NCI-H82 treated with DMSO at 0.1 percent for 48 hours (cell line): ENCODE measurements around the gene PRSS33.

ENCODE experiments used
- DNase-seq: peaks from one replicate; lab custom pipeline; 2025; ENCODE audit not compliant: unreplicated experiment; lab: John Stamatoyannopoulos, UW

PRSS33 gene

DNA sequence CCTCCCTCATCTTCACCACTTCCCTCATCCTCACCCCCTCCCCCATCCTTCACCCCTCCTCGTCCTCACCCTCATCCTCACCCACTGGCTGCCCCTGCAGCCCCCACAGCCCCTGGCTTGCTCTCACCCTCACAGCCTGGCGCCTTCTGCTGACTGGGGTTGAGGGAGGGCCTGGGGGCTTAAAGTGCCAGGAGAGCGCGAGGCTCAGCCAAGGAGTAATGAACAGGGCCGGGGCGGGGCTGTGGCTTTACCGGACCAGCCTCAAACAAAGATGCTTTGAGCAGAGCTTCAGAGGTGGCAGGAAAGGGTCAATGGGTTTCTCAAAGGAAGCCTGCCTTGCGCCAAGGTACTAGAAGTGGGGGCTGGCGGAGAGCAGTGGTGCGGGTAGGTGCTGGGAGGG is at the start of gene PRSS33:
TSS of gene PRSS33 (minus strand) at position 155 of the 400 bp plus-strand sequence. CDS start 1,013 bp downstream, outside the sequence.
- DNase-seq, result no peak

- DNase-seq, result no peak
Measured at GRCh38 chr16:2836646-2837508, 49.5 kb upstream of the PRSS33 start.

GRCh38 chr16:2835638-2836493 is 48.5 kb upstream of the PRSS33 start:
- DNase-seq, result no peak

GRCh38 chr16:2834968-2835367 is 47.6 kb upstream of the PRSS33 start:
- DNase-seq, result no peak

- no peak for DNase-seq
Measured at GRCh38 chr16:2833776-2834175, 46.4 kb upstream of the PRSS33 start.

DNA sequence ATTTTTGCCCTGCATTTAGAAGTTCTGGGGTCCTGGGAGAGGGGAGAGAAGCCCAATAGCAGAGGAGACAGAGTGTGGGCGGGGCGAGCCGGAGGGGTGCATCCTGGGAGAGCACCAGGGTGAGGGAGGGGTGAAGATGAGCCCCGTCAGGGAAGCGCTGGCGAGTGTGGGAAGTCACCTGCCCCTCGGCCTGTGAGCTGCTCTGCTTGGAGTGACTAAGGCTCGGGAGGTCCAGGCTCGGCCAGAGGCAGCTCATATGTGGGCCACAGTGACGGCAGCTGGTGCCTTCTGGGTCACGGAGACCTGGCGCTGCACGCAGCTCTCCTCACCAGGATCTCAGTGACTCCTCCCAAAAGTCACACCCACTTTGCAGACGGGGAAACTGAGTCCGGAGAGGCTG is 43.8 kb upstream of the PRSS33 start:
- DNase-seq, result no peak

GRCh38 chr16:2830355-2830695 is 43.0 kb upstream of the PRSS33 start:
- DNase-seq, result no peak

- no peak for DNase-seq
Measured at GRCh38 chr16:2829501-2830354, 42.4 kb upstream of the PRSS33 start, which contains the start of gene ZG16B. Gene ZG16B, plus strand, starts transcription at chr16:2830303. Its CDS starts 139 bp downstream, at chr16:2830442.

DNA sequence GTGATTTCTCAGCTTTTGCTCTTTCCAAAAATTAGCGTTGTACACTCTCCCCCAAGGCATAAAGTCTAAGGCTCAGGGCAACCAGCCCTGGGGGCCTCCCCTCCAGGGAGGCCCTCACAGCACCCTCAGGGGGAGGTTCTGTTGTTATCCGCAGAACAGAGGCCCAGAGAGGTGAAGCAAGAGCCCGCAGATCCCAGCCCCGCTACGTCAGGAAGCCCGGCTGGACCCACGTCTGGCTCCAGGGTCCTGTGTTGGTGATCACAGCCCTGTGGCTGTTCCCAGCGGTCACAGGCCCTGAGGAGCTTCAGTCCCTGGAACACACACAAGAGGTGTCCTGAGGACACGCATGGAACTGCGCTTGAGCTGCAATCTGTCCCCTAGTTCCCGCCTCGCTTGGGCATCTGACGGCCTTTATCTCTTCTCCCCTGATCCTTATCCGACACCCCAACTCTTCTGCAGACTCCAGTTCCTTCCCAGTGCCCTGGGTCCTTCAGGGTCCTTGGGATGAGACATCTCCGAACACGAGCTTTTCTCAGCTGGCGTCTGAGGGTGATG is 41.6 kb upstream of the PRSS33 start:
- DNase-seq, result no peak

DNA sequence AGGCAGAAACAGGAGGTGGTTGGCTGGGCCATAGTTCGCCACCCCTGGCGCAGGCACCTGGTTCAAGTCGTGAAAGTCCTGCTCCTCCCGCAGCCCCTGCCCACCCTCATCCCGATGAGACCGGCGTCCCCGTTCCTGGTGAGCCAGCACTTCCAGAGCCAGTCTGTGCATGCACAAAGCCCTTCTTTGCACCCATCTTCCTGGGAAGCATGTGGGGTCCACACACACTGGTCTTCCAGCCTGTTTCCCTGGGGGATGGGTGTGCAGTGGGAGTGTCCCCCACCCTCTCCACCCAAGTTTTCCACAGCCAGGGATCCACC is 41.1 kb upstream of the PRSS33 start:
- no peak for DNase-seq

DNA sequence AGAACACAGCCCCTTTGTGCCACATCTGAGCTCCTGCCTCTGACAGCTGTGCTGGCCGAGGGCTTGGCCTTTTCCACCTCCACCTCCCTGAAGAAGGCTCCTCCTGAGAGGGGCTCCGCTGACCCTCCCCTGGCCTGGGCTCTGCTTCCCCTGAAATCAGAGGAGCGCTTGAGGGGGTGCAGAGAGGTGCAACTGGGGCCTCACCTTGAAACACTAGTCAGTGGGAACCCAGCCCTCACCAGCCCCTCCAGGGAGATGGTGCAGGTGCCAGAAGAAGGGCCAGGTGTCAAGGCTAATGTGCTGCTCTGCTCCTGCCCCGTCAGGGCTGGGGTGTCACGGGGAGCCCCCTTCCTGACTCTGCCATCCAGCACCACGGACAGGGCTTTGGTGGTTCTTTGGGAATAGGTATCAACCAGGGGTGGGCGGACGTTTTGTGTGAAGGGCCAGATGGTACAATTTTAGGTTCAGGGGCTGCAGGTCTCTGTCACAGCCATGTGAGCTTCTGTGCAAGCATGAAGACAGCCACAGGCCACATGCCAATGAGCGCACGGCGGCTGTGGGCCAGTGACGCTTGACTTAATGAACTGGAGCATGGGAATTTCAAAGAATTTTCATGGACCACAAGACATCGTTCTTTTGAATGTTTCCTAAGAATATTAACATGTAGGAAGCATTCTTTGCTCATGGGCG is 40.6 kb upstream of the PRSS33 start:
- no peak for DNase-seq

- DNase-seq, result no peak
Measured at GRCh38 chr16:2827374-2827791, 40.0 kb upstream of the PRSS33 start.

GRCh38 chr16:2826591-2827373 is 39.4 kb upstream of the PRSS33 start:
- no peak for DNase-seq

- DNase-seq, result no peak
Measured at GRCh38 chr16:2825906-2826305, 38.5 kb upstream of the PRSS33 start.

- no peak for DNase-seq
Measured at GRCh38 chr16:2825049-2825742, 37.8 kb upstream of the PRSS33 start.

- no peak for DNase-seq
Measured at GRCh38 chr16:2824626-2825025, 37.3 kb upstream of the PRSS33 start.

GRCh38 chr16:2822496-2822895 is 35.1 kb upstream of the PRSS33 start:
- no peak for DNase-seq

DNA sequence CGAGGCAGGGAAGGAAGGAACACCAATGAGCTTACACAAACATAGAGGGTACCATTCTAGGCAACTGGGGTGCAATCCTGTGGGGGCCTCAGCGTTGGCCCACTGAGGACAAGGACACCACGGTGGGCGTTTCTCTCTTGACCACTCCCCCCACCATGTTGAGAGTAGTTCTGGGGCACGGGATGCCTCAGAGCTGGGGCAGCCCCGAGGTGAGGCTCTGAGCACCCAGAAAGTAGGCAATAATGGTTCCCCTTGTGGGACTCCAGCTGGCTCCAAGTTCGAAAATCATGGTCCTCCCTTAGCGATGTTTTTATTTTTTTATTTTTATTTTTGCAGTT is 34.8 kb upstream of the PRSS33 start:
- DNase-seq, result no peak
